ENCODE data around the gene APLF.
A peak's percentile ranks its signal among the peaks of the same experiment; 100 is the strongest.

The APLF gene

DNA sequence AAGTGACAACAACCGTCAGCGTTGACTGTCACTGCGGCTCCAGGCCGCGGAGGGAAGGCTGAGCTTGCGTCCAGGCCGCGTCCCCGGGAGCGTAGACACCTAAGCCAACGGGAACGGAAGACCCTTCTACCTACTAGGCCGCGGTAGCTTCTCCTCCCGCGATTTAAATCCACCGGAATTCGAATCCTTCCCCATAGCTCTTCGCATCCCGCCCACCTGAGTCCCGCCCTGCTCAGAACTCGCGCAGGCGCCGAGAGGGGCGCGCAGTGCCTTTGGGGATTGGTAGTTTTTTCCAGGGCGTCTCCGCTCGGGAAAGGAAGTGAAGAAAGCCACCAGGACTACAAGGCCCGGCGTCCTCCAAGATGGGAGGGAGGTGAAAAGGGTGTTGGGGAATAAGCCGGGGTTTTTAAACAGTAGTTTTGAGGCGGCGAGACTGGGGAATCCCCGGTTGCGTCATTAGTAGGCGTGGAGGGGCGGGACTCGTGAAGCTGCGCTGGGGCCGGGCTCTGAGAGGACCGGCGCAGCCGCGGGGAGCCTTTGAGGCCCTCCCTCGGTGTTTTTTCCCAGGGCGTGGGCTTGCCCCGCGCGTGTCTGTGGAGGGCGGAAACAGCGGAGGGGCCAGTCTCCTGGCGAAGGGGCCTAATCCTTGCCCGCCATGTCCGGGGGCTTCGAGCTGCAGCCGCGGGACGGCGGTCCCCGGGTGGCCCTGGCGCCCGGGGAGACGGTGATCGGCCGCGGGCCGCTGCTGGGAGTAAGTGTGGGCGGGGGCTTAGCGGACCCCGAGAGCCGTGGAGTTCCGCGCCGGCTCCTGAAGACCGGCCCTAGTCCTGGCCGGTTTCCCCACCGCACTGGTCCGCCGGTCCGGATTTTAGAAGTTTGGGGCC lies at the start of gene APLF, which contains the start of gene FBXO48:
APLF (plus strand) TSS at position 509 of the 884 bp plus-strand sequence; CDS start at position 656, 147 bp downstream.
FBXO48 (minus strand) TSS at position 218 of the 884 bp plus-strand sequence. CDS start 2,149 bp downstream, outside the sequence.
- peak; percentile 99 for DNase-seq (ENCODE audit: low spot score)

GRCh38 chr2:68417926-68418325 lies 49.5 kb upstream of the APLF start:
- DNase-seq (ENCODE audit: low spot score), result peak; percentile 55

- DNase-seq (ENCODE audit: low spot score), result no peak
Measured at GRCh38 chr2:68418419-68418818, 49.0 kb upstream of the APLF start.

DNA sequence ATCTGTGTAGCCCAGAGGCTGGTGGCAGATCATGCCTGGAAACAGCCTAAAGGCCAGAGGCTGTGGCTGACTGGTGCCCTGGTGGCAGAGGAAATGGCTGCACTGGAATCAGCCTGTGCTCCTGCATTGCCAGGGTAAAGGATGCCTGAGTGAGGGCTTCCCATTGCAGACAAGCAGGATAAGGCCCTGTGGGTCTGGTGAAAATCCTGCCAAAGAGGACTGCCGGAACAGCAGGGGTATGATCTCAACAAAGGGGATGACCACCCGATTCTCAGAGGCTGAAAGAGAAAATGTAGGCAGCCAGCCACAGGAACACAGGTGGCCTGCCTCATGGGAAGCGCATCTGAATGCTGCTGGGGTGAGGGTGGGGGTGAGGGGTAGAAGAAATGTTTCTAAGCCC lies 48.5 kb upstream of the APLF start:
- no peak for DNase-seq (ENCODE audit: low spot score)

DNA sequence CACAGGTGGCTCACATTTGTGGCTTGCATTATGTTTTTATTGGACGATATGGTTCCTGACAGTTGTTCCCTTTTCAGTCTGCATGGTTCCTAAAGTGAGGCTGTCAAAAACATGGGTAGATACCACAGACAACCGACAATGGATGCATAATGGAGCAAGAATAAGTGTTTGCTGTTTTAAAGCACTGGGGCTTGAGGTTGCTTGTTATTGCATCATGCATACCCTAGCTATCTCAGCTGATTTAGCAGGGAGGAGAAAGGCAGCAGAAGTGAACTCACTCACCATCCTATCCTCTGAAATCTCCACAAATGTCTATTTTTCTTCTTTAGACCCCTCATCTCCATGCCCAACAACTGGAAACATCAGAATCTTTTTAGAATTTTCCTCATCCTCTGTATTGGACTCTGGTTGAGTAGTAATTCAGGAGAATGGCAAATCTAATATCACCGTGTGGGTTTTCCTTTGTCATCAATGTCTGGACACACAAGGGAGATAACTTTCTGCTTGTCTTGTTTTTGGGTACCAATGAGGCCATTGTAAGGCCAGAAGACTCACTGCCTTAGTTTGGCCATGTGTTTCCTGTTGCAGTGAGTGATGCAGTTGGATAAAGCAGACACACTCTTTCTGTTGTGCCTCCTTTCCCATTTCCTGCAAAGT lies 47.0 kb upstream of the APLF start:
- DNase-seq (ENCODE audit: low spot score), result no peak

- DNase-seq (ENCODE audit: low spot score), result peak; percentile 67
Measured at GRCh38 chr2:68423966-68424650, 43.3 kb upstream of the APLF start.

GRCh38 chr2:68425503-68425902 lies 41.9 kb upstream of the APLF start:
- DNase-seq (ENCODE audit: low spot score), result no peak

- DNase-seq (ENCODE audit: low spot score), result no peak
Measured at GRCh38 chr2:68426446-68426845, 40.9 kb upstream of the APLF start.

- peak; percentile 75 for DNase-seq (ENCODE audit: low spot score)
Measured at GRCh38 chr2:68426848-68427579, 40.4 kb upstream of the APLF start.

GRCh38 chr2:68428126-68428525 lies 39.3 kb upstream of the APLF start:
- DNase-seq (ENCODE audit: low spot score), result no peak

DNA sequence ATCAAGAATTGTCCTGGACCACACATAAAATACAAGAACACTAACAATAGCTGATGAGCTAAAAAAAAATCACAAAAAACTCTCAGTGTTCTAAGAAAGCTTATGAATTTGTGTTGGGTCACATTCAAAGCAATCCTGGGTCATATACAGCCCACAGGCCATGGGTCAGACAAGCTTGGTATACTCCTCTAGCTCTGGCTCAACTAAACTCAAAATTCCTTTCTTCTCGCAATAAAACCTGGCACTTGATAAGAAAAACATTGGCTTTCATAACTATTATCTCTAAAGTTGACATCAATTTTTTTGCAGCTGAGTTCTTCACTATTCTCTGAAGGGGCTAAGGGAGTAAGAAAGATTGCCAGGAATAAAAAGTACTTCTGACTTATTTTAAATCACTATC lies 38.6 kb upstream of the APLF start:
- no peak for DNase-seq (ENCODE audit: low spot score)

- DNase-seq (ENCODE audit: low spot score), result no peak
Measured at GRCh38 chr2:68429311-68429826, 38.0 kb upstream of the APLF start.

GRCh38 chr2:68431316-68431972 lies 35.9 kb upstream of the APLF start:
- no peak for DNase-seq (ENCODE audit: low spot score)

- no peak for DNase-seq (ENCODE audit: low spot score)
Measured at GRCh38 chr2:68432696-68433658, 34.4 kb upstream of the APLF start.

- DNase-seq (ENCODE audit: low spot score), result no peak
Measured at GRCh38 chr2:68434981-68435380, 32.4 kb upstream of the APLF start.

- DNase-seq (ENCODE audit: low spot score), result no peak
Measured at GRCh38 chr2:68435615-68436014, 31.8 kb upstream of the APLF start.

- no peak for DNase-seq (ENCODE audit: low spot score)
Measured at GRCh38 chr2:68436270-68436669, 31.1 kb upstream of the APLF start.

DNA sequence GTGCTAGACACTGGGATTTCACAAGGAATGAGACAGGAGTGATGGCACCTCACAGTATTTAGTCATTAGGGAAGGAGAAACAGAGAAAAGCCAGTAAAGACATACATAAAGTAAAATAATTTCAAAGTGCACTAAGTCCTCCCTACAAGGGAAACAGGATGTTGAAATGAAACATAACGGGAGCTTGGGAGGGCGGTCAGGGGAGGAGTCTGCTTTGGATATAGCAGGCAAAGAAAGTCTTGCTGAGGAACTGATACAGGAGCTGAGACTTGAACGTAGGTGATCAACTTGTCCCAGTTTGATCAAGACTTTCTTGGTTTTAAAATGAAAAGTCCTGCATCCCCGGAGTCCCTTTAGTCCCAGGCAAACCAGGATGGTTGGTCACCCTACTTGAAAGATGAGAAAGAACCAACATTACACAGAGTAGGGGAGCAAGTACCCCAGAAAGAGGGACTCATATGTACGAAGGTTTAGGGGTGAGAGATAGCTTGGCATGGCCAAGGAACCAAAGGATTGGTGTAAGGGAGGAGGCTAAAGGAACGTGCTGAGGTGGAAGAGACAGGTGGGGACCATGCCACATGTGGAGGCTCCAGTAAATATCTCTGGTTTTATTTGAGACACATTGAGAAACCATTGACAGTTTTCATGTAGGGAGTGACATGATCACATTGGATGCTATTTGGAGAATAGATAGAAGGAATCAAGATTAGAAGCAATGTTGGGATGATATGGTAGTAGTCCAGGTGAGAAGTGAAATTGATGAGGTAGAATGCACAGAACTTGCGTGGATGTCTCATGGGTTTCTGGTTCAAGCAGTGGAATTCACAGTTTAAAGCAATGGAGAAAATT lies 28.7 kb upstream of the APLF start:
- no peak for DNase-seq (ENCODE audit: low spot score)

Measured in CD4-positive, alpha-beta T cell treated with Interleukin-2 at 100 ng/mL for 4 hours (primary cell).